ENCODE results near the gene AKAP10. TPM values are rescaled to one million over a fixed set of nuclear protein-coding genes. Genes with fewer than 3 reads are reported as not detected.
"Not testable (repeated sequence)": the region's sequence is repeated elsewhere in the genome, so short reads cannot be mapped to it uniquely, and the experiment has no call there.

AKAP10 gene
- total RNA-seq, 1 donor from 2014 or later, result 26.9 TPM

DNA sequence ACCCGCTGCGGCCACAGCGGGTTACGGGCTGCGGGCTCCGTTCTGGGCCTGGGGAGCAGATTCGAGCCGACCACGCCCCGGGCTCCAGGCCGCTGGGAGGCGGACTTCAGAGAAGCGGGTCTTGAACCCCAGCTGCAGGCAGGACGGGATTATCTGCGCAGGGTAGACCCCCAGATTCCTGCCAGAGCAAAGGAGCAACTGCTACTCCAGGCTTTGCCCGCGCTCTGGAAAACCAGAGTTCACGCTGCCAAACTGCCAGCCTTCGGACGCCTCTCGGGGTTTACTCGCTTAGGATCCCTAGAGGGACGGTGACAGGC lies 109.6 kb downstream of the AKAP10 start:
- peaks cover 3% of the 10 kb centered on the region for H3K36me3 Mint-ChIP-seq (ENCODE audit: low read depth, unreplicated experiment)

GRCh38 chr17:19867329-19868078 lies 110.1 kb downstream of the AKAP10 start, which contains the start of gene ULK2:
Gene ULK2, minus strand, starts transcription at chr17:19867936. Its CDS starts 519 bp downstream, at chr17:19867417.
- TF ChIP-seq, protein P1, sequence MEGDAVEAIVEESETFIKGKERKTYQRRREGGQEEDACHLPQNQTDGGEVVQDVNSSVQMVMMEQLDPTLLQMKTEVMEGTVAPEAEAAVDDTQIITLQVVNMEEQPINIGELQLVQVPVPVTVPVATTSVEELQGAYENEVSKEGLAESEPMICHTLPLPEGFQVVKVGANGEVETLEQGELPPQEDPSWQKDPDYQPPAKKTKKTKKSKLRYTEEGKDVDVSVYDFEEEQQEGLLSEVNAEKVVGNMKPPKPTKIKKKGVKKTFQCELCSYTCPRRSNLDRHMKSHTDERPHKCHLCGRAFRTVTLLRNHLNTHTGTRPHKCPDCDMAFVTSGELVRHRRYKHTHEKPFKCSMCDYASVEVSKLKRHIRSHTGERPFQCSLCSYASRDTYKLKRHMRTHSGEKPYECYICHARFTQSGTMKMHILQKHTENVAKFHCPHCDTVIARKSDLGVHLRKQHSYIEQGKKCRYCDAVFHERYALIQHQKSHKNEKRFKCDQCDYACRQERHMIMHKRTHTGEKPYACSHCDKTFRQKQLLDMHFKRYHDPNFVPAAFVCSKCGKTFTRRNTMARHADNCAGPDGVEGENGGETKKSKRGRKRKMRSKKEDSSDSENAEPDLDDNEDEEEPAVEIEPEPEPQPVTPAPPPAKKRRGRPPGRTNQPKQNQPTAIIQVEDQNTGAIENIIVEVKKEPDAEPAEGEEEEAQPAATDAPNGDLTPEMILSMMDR (IDR thresholded peaks at IDR 0.05; ENCODE audit: unreplicated experiment), result no peak
- H3K27me3 Mint-ChIP-seq (ENCODE audit: unreplicated experiment), result peaks cover 14% of the 10 kb centered on the region
- peak; percentile 73 for DNase-seq (ENCODE audit: low spot score)
- no peak within 1 kb of the TSS for H3K27ac Mint-ChIP-seq (ENCODE audit: unreplicated experiment)
- H3K4me3 Mint-ChIP-seq (ENCODE audit: unreplicated experiment), result peak within 1 kb of the TSS; percentile 88
- H3K4me1 Mint-ChIP-seq (ENCODE audit: unreplicated experiment), result peaks cover 5% of the 10 kb centered on the region
- no peaks in the 10 kb centered on the region for H3K9me3 Mint-ChIP-seq (ENCODE audit: unreplicated experiment)
- peaks cover 3% of the 10 kb centered on the region for H3K36me3 Mint-ChIP-seq (ENCODE audit: low read depth, unreplicated experiment)

More for the DNA sequence above, 109.6 kb downstream of the AKAP10 start:
- Mint-ChIP-seq H3K27ac (ENCODE audit: unreplicated experiment) (no peak overlapping the region), H3K4me3 (ENCODE audit: unreplicated experiment) (no peak overlapping the region), H3K4me1 (ENCODE audit: unreplicated experiment) (peaks cover 5% of the 10 kb centered on the region), H3K9me3 (ENCODE audit: unreplicated experiment) (no peaks in the 10 kb centered on the region), H3K27me3 (ENCODE audit: unreplicated experiment) (peaks cover 14% of the 10 kb centered on the region)
- no peak for DNase-seq (ENCODE audit: low spot score)
- TF ChIP-seq, protein P1 (IDR thresholded peaks at IDR 0.05; ENCODE audit: unreplicated experiment), result no peak

- TF ChIP-seq, protein P1 (IDR thresholded peaks at IDR 0.05; ENCODE audit: unreplicated experiment), result no peak
- Mint-ChIP-seq H3K27me3 (ENCODE audit: unreplicated experiment) (peaks cover 14% of the 10 kb centered on the region), H3K27ac (ENCODE audit: unreplicated experiment) (no peak overlapping the region), H3K9me3 (ENCODE audit: unreplicated experiment) (no peaks in the 10 kb centered on the region), H3K4me3 (ENCODE audit: unreplicated experiment) (peak overlapping the region; percentile 88), H3K4me1 (ENCODE audit: unreplicated experiment) (peaks cover 5% of the 10 kb centered on the region), H3K36me3 (ENCODE audit: low read depth, unreplicated experiment) (peaks cover 3% of the 10 kb centered on the region)
- peak; percentile 62 for DNase-seq (ENCODE audit: low spot score)
Measured at GRCh38 chr17:19867079-19867328, 110.6 kb downstream of the AKAP10 start.

- Mint-ChIP-seq H3K4me1 (ENCODE audit: unreplicated experiment) (peaks cover 5% of the 10 kb centered on the region), H3K9me3 (ENCODE audit: unreplicated experiment) (no peaks in the 10 kb centered on the region), H3K27me3 (ENCODE audit: unreplicated experiment) (peaks cover 13% of the 10 kb centered on the region), H3K36me3 (ENCODE audit: low read depth, unreplicated experiment) (peaks cover 3% of the 10 kb centered on the region), H3K27ac (ENCODE audit: unreplicated experiment) (no peak overlapping the region), H3K4me3 (ENCODE audit: unreplicated experiment) (no peak overlapping the region)
- no peak for DNase-seq (ENCODE audit: low spot score)
- TF ChIP-seq, protein P1 (IDR thresholded peaks at IDR 0.05; ENCODE audit: unreplicated experiment), result no peak
Measured at GRCh38 chr17:19865021-19865420, 112.6 kb downstream of the AKAP10 start.

DNA sequence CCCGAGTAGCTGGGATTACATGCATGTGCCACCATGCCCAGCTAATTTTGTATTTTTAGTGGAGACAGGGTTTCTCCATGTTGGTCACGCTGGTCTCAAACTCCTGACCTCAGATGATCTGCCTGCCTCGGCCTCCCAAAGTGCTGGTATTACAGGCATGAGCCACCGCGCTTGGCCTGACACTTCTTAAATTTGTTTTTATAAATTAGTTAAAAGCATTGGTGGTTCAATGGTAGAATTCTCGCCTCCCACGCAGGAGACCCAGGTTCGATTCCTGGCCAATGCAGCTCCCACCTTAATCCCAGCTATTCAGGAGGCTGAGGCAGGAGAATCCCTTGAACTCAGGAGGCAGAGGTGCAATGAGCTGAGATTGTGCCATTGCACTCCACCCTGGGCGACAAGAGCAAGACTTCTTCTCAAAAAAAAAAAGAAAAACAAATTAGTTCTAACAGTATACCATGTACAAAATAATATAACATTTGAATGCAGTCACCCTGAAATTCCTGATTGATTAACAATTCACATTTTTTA lies 116.9 kb downstream of the AKAP10 start:
- not testable (repeated sequence) for H3K36me3 Mint-ChIP-seq (ENCODE audit: low read depth, unreplicated experiment); H3K9me3 Mint-ChIP-seq (ENCODE audit: unreplicated experiment); H3K4me3 Mint-ChIP-seq (ENCODE audit: unreplicated experiment); H3K27ac Mint-ChIP-seq (ENCODE audit: unreplicated experiment); DNase-seq (ENCODE audit: low spot score); H3K4me1 Mint-ChIP-seq (ENCODE audit: unreplicated experiment); H3K27me3 Mint-ChIP-seq (ENCODE audit: unreplicated experiment)

Measured in endothelial cell (in vitro differentiated cells).